GM19351 (cell line): Measurements from ENCODE around the gene U2AF2.

Source experiments
- ATAC-seq: cut with Tn5 transposase; IDR thresholded peaks from one replicate; pipeline ENCODE4 v1.9.1; 2021; ENCODE audit warnings: mild to moderate bottlenecking, moderate library complexity; ENCODE audit not compliant: unreplicated experiment

U2AF2 gene

GRCh38 chr19:55654868-55655647 lies at the start of gene U2AF2:
Gene U2AF2, plus strand, starts transcription at chr19:55655035. Its CDS starts 70 bp downstream, at chr19:55655105.
- ATAC-seq = peak; percentile 29

- ATAC-seq = peak; percentile 61
These were observed 49.6 kb upstream of the U2AF2 start for GRCh38 chr19:55605207-55605636.

GRCh38 chr19:55605637-55606470 lies 49.0 kb upstream of the U2AF2 start, which contains the start of gene ZNF865:
Gene ZNF865, plus strand, starts transcription at chr19:55605647. Its CDS starts 7,972 bp downstream, at chr19:55613619.
- ATAC-seq = no peak

- no peak for ATAC-seq
These were observed 48.4 kb upstream of the U2AF2 start for GRCh38 chr19:55606471-55606787.

DNA sequence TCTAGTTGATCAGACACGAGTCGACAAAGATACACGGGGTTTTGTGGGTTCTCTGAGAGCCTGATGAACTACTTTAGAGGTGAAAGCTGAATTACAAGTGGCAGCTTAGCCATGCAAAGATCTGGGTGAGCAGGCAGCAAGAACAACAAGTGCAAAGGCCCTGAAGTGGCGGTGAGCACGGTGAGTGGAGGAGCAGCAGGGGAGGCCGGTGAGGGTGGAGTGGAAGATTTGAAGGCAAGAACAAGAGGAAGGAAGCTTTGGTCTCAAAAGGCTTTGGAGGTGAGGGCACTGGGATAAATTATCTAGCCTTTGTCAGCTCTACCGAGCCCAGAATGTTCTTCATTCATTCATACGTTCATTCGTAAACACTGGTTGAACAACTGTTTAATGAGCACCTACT lies 48.0 kb upstream of the U2AF2 start:
- ATAC-seq = no peak

GRCh38 chr19:55609326-55609725 lies 45.5 kb upstream of the U2AF2 start:
- ATAC-seq = no peak

- no peak for ATAC-seq
These were observed 43.4 kb upstream of the U2AF2 start for GRCh38 chr19:55611300-55611982.

DNA sequence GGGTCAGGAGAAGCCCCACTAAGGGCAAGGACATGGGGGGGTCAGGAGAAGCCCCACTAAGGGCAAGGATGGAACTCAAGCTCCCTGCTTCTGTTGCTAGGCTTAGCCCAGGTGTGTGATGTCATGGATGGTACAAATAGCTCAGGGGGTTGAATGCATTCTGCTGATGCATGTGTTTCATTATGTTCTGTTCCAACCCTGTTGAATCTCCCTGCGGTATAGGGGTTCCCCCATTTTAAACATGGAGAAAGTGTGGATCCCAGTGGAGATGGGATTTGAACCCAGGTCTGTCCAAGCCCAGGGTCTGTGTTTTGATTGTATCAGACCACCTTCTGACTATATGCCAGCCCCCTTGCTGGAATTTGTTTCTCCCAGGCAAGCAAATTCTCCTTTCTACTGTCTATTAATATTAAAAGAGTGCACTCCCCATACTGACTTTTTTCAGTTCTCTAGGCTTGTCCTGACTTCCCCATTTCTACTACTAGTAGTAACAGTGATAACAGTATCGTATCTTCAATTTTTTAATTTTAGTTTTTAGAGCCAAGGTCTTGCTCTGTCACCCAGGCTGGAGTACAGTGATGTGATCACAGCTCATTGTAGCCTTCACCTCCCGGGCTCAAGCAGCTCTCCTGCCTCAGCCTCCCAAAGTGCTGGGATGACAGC lies 42.7 kb upstream of the U2AF2 start:
- ATAC-seq = no peak

DNA sequence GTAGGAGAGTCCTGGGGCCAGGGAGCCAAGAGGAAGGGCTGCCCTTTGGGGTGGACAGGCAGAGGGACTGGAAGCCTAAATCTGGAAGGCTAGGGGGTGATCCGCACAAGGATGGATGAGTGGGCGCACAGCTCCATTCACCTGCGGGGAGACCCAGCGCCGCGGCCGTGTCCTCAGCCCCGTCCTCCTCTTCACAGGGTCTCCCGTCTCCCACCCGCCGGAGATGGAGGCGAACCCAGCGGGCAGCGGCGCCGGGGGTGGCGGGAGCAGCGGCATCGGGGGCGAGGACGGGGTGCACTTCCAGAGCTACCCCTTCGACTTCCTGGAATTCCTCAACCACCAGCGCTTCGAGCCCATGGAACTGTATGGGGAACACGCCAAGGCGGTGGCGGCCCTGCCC lies 41.4 kb upstream of the U2AF2 start:
- no peak for ATAC-seq

- no peak for ATAC-seq
These were observed 40.7 kb upstream of the U2AF2 start for GRCh38 chr19:55613930-55614710.

- no peak for ATAC-seq
These were observed 39.9 kb upstream of the U2AF2 start for GRCh38 chr19:55614711-55615542.

GRCh38 chr19:55615543-55616394 lies 39.1 kb upstream of the U2AF2 start:
- no peak for ATAC-seq

- no peak for ATAC-seq
These were observed 38.4 kb upstream of the U2AF2 start for GRCh38 chr19:55616395-55616875.

DNA sequence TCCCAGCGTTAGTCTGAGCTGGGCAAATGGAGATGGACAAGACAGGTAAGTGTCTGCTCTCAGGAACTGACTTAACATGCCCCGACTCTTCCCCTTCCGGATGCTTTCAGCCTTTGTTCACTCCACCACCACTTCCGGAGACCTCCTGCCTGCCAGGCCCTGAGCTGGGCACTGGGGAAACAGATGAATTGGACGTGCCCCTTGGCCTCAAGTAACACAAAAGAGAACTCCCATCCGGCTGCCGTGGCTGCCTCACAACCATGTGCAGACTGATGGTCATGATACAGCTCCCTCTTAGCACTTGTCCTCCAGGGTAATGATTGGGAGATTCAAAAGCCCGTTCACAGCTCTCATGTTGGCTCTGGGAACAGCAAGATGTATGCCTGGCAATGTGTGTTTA lies 37.4 kb upstream of the U2AF2 start:
- no peak for ATAC-seq

GRCh38 chr19:55618426-55618825 lies 36.4 kb upstream of the U2AF2 start:
- ATAC-seq = no peak

GRCh38 chr19:55619286-55619685 lies 35.5 kb upstream of the U2AF2 start:
- ATAC-seq = no peak

DNA sequence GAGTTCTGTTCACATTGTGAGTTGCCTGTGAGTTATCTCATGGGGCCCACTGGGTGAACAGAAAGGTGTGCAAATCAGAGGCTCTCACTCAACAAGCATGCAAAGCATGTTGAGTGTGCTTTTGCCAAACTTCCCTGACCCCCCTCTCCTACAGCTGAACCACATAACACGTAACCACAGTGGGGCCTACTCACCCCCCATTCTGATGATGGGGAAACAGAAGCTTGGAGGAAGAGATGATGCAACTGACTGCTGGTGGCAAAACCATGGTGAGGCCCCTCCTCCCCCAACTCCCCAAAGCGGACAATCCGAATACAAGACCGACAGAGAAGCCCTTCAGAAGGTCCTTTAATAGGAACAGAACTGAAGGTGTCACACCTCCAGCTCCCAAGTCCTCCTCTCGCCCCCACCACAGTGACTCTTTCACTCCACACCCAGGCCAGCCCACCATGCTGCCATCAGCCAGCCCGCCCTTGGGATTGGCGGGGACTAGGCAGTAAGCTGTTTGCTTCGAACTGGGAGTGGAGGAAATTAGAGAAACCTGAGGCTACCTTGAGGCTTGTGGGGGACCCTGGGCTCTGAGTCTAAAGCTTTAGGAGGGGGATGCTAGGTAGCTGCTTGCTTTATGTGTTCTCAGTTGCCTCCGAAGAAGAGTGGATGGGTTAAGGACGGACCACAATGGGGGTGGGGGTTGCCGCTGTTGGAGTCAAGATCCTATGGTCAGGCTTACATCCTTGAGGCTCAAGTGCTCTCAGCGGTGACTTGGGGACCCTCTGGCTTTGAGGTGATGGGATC lies 34.2 kb upstream of the U2AF2 start:
- ATAC-seq = no peak
